Islet of Langerhans (tissue), 1 donor: Measurements from ENCODE around the gene CUX1.

ENCODE experiments used
- FAIRE-seq: peaks from one replicate; lab custom pipeline; 2011; peaks lifted over from hg19 to GRCh38; lab: Jason Lieb, UNC

Gene CUX1

DNA sequence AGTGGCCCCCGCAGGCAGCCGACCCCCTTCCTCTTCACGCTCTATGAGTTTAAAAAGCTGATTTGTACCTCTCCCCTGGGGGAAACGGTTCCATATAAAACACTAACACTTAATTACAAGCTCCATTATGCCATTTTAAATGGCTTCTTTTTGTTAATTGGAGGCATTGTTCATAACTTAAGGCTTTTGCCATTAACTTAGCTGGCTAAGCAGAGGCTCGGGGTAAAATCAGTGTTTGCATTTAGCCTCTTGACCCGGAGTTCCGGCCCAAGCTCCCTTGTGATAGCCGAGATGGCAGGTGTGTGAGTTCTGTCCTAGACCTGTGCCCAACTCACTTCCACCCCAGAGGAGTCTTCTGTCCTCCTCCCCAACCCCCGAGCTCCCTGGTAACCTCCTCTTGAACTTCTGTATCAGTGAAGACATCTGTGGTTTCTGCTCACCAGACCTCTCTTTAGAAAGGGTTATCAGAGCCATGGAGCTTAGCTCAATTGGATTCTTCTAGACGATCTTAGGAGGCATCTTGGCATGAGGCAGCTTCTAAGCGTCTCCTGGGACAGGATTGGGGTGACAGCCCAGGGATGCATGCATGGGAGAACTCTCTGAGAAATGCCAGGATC lies 435.0 kb downstream of the CUX1 start:
- FAIRE-seq: no peak

DNA sequence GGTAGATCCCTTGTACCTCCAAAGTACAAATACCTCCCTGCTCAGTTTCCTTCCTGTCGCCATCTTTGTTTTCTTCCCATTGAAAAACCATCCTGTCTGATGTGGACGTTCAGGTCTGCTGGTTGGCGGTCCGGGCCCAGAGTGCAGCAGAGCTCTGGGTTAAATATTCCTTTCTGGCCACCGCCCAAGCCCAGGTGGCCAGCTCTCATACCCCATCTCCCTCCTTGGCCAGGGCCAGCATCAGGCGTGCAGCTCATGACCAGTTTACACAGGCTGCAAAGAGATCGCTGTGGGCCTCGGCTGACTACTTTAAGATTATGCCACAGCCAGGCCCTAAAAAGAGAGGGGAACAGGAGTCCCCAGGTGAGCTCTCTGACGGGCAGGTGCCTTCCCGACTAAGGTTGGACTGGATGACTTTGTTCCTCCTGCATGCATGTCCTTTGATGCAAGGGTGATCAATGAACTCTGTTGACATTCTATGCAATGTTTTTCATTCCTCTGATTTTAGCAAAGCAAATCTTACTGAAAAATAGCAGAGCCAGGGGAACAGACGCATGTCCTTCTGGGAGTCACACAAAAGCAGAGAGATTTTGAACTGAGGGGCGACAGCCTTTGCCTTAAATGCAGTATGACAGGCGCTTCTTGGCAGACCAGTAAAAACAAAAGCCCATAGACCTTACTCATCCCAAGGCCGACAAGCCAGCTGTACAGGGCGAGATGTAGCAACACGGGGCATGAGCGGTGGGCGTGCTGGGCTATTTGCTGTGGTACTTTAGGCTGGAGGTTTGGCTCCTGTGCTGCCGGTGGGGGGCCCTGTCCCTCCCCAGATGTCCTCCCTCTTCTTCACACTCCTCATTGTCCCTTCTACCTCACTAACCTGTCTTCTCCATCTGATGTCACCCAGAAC lies 435.9 kb downstream of the CUX1 start:
- no peak for FAIRE-seq

DNA sequence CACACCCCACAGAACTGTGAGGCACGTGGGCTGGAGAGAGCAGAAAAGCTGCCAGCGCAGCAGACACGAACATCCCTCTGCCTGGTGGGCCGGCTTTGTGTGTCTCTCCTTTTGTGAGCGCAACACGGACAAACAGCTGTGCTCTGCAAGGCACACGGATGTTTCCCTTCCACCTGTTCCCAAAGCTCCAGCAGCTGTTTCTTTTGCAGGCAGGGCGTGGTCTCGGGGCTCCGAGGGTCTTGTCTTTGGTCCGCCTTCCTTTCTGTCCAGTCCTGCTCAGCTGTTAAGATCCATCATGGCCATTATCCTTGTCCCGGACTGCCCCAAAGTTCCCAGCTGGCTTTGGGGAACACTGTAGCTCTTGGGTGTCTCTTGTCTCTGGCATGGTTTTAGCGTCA lies 436.5 kb downstream of the CUX1 start:
- FAIRE-seq: no peak

DNA sequence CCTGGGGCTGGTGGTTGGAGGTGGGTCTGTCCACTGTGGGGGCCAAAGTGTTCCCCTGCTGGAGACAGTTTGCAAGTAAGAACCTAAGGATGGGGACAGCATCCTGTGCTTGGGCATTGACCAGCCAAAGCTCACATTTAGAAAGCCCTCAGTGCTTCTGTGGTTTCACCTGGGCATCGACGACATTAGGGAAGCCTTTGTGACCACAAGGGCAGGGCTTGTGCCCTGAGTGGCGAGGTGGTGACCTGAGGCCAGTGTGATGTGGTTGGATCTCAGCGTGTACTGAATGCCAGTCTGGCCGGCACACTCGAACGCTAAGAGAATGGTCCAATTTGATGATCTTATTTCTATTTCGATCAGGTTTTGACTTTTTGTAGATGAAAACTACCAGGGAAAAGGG lies 437.1 kb downstream of the CUX1 start:
- FAIRE-seq: no peak

DNA sequence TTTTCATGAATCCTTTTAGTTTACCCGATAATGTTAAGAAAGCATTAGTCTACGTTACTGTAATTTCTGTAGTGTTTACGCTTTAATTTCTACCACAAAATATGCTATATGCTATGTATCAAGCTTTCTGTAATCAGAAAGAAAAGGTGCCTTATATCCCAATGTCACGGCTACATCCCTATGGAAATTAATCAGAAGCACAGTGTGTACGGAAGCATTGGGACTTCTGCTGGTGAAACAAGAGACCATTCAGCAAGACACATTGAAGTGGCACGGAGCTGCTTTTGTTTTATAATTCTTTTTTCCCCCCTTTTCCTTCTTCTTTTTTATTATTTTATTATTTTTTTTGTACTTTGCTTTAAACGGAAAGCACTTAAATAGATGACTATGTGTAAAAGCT lies 438.1 kb downstream of the CUX1 start:
- FAIRE-seq: no peak

DNA sequence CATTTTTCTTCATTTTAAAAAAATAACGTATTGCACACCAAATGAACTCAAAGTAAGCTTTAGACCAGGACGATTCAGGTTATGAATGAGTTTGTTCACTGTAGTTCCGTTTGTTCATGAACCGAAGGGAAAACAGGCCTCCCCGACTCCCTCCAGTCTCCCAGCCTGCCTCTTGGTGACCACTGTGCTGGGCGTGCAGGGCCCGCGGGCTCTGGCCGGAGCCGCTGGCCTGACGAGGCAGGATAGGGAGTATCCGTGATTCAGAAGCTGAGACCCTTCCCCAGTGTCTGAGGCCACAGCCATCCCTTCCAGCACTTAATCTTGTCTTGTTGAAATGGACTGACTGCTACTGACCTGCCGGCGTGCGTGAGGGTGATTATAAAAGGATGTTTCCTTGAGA lies 438.5 kb downstream of the CUX1 start:
- no peak for FAIRE-seq

DNA sequence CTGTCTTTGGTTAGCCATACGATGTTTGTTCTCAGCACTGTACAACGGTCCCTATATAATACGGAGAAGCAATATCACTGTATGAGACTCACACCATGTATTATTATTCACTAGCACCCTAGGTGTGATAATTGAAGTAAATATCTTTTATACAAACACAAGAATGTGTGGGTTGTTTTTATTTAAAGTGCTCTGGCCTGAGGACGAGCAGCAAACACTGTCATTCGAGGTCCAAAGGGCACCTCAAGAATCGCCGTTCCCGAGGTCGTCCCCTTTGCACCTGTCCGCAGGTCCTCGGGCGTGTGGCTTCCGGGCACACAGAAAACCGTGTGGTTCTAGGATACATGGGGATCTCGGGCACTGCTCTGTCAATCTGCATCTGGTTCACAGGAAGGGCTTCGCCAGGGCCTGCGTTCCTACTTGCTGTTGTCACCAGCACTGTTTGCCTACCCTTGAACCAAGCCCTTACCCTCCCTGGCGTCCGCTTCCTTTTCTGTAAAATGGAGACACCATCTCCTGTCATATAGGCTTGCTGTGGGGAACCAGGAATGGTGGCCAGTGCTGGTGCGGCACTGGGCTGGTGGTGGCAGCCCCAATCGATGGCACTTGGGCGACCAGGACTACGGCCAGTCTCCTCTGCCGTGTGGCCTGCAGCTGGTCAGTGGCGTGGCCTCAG lies 440.8 kb downstream of the CUX1 start:
- FAIRE-seq: no peak

DNA sequence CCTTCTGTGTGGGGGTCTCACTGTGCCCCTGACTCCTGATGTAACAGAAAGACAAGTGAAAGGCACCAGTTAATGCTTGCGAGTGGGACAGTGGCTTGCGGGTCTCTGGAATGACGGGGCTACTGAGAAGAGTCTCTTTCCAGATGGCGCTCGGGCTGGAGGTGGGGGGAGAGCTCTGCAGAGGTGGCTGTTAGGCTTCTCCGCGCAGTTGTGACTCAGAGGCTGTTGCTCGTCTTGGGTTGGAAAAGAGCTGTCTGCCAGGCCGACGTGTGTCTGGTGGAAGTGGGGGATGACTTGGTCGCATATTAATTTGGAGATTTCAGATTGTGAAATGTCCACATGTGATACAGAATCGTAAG lies 441.3 kb downstream of the CUX1 start:
- FAIRE-seq: no peak

DNA sequence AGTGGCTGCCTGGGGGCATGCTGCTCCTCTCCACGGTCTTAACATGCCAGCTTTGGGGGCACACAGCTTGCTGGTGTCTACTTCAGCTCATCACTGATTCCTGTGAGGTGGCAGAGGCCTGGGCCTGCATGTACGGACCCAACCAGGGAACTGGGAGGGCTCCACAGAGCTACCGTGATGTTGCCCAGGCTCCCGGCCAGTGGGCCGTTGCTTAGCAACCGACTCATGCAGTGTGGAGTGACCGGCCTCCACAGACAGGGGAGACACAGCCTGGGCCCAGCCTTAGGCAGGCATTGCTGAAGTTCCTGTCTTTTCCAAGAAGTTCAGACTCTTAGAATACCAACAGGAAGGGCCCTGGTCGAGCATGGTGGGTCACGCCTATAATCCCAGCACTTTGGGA lies 443.4 kb downstream of the CUX1 start:
- no peak for FAIRE-seq

DNA sequence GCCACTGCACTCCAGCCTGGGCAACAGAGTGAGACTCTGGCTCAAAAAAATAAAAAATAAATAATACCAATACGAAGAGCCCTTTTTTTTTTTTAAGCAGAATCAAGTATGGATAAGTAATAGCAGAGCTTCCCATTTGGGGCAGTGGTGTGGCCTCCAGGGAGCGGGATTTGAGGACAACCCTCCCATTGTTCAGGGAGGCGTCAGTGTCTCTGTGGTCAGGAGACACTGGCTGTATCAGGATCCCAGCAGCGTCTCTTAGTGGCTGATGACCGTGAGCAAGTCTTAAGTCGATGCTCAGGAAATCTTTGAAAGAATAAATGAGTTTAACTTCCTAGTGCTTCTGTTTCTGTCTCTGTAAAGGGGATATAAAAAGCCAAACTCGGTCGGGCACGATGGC lies 444.0 kb downstream of the CUX1 start:
- FAIRE-seq: no peak

DNA sequence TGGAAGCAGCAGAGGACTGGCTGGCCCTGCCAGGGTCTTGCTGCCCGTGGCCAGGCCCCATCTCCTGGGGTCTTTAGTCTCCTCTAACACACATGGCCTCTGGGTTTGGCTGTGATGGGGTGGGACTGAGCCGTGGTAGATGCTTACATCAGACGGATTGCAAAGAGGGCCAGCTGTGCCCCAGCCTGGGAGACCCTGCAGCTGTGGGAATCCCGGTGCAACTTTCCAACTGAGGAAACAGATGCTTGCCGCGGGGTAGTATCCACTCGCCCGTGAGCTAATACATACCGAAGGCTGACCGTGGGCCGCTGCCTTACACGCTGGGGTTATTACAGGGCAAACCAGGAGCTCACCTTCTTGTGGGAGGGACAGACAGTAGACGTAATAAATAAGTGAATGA lies 445.1 kb downstream of the CUX1 start:
- FAIRE-seq: no peak

DNA sequence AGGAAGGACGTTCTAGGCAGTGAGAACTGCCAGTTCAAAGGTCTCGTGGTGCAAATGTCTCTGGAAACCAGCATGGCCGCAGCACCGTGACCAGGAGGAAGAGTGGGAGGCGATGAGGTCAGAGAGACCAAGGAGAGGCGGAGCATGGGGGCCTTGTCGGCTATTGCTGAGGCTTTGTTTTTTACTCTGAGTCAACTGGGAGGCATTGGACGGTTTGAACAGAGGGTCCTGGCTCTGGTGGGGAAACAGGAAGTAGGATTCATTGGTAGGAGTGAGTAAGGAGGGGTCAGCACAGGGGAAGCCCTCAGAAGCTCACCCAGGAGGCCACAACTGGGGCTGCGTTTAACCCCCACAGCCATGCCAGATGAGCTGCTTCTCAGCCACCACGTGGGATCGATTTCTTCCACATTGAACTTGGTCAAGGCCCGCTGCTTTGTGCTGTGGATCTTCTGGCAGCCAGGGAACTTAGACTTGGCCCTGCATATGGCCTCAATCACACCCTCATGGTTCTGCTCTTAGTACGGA lies 447.0 kb downstream of the CUX1 start:
- FAIRE-seq: no peak

DNA sequence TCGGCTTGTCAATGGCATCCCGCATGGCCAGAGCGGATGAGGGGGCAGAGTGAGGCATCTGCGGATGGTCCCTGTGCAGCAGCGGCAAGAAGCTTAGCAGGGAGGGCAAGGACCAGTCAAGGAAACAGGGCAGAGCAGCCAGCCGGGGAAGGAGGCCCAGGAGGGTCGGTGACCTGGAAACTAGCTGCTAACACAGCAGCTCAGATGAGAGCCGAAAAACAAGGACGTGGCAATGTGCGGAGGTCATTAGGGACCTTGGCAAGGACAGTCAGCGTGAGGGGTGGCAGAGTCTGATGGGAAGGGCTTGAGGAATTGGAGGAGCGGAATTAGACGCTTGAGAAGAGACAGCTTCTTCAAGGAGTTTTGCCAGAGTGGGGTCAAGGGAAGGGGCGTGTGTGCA lies 449.1 kb downstream of the CUX1 start:
- no peak for FAIRE-seq

DNA sequence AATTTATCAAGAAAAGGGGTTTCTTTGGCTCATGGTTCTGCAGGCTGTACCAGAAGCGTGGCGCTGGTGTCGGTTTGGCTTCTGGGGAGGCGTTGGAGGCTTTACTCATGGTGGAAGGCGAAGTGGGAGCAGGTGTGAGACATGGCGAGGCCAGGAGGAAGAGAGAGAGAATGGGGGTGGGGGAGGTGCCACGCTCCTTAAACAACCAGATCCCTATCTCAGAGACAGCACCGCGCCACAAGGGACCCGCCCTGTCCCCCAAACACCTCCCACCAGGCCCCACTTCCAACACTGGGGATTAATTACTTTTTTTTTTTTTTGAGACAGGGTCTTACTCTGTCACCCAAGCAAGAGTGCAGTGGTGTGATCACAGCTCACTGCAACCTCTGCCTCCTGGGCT lies 451.2 kb downstream of the CUX1 start:
- FAIRE-seq: no peak

DNA sequence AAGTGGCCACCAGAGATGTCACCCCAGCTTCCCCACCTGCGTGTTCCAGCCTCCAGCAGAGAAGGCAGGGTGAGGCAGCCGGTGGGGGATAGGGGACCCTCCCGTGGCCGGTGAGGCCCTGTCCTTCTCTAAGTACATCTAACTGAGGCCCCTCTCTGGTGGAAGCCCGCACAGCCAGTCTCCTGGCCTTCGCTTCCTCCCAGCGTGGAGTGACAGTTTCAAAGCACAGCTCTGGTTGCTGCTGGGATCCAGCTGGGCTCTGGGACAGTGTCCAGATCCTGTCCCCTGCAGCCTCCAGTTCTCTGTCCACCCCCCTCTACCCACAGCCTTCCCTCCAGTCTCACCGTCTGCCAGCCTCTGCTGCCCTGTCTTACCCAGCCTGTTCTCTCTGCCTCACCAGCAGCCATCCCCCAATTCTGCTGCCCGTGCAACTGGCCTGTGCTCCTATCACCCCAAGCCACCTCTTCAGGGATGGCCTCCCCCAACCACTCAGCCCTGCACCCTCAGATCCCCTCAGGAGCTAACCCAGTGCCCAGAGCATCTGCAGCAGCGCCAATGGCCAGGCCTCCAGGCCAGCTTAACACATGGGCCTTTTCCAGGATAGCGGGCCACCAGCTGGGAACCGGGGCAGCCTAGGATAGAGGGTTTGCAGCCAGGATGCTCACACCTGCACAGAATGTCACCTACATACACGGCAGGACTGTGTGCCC lies 452.9 kb downstream of the CUX1 start:
- no peak for FAIRE-seq

DNA sequence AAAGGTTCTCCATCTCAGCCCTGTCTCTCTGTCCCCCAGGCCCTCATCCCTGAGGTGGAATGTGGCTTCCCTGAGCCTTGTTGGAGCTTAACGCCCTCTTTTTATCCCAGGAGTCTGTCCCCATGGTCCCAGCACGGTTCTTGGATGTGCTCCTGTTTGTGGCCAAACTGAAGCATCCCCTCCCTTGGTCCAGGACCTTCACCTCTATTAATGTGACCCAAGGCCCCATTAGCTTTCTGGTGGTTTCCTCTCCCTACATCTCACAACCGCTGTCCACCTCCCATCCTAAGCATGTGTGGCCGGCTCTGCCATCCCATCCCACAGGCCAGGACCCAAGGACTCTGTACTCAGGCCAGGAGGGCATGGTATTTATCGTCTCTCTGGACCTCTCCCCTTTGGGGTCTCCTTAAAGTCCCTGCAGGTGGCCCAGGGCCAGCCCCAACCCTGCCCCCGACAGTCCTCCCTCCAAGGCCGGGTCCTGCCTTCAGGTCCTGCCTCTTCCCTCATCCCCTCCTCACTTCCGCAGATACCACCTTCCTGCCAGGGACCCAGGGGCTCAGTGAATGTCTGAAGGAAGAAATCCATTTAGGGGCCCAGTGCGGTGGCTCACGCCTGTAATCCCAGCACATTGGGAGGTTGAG lies 453.9 kb downstream of the CUX1 start:
- no peak for FAIRE-seq

DNA sequence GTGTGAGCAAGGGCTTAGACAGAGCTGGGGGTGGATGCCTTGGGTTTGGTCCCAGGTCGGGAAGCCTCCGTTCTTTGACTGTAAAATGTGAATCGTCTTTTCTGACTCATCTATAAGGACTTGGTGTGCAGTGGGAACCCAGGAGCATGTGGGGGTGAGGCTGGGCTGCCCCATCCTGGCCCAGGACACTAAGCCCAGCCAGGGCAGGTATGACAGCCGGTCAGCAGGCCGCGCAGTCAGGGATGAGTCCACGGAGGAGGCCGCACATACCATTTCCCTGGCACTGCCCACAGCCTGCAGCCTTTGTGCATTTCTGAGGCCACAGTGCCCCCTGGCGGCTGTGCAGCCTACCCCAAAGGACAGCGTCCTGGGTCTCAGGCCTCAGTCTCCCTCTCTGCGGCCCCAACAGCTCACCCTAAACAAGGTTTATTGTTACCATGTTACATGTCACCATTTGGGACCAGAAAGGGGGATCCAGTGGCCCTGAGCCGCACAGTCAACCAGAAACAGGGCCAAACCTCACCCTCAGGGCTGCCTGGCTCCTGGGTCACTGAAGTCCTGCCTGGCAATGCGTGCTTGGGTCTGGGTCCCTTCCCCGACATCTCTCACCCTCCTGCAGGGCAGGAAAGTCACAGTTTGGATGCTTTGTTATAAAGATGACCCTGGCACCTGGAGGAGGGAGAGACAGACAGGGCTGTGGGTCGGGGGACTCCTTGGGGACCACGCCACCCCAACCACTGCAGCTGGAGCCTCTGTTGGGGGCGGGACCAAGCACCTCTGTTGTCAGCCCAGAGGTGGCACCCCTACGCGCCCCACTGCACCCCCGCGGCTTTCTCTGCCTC lies 454.9 kb downstream of the CUX1 start:
- no peak for FAIRE-seq

DNA sequence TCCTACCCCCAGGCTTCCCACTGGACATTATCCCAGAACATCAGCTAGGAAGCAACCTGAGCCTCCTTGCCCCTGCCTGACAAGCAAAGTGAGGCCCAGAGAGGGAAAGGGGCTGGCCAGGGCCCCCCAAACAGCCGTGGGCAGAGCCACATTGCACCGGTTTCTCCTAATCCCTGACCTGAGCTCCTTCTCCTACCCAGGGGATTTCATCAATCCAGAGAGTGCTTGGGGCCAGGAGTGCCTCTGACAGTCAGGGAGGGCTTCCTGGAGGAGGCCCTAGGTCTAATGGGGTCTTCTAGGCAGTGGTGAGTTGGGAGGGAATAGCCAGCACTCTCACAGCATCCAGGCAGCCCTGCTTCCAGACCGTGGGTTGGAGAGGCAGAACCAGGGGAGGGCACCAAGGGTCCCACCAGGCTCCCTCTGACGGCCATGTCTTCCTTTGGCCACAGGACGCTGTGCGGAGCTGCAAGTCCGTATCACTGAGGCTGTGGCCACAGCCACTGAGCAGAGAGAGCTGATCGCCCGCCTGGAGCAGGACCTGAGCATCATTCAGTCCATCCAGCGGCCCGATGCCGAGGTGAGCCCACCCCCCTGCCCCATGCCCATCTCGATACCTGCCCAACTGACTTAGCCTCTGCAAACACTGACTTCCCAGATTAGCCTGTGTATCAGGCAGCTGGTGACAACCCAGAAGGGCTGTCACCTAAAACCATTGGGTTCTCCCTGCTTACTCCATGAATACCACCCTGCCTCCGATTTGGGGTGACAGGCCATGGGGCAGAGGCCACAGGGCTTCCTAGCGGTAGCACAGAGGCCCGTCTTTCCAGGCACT lies 455.7 kb downstream of the CUX1 start:
- no peak for FAIRE-seq

DNA sequence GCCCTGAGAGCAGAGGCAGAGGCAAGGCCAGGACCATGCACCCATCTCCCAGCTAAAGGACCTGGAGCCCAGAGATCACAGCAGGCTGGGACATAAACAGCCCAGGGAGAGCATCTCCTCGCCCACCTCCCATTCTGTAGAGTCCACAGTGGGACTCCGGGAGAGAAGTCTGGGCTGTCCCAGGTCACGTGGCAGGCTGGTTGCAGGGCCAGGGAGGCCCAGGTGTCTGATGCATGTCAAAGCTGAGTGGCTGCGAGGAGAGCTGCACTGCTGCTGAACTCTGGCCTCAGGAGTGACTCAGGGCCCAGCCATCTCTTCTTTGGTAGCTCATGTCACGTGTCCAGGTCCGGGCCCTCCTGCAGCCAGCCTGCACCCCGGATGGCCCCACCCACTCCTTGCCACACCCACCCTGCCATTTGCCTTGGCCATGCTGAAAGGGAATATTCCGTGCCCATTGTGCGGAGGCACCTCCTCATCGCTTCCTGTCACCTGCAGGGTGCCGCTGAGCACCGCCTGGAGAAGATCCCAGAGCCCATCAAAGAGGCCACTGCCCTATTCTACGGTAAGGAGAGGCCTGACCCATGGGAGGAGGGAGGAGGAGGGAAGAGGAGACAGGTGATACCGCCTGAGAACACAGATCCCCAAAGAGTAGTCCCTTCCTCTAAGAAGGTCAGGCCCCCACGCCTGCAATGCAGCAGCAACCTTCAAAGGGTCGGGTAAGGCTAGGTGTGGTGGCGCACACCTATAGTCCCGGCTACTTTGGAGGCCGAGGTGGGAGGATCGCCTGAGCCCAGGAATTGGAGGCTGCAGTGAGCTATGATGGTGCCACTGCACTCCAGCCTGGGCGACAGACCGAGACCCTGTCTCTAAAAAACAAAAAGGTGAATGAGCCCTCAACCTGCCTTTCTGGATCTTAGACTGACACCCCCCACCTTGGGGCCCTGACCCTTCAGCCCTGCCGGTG lies 456.6 kb downstream of the CUX1 start:
- no peak for FAIRE-seq
